ENCODE measurements around the gene C10orf67.

C10orf67 gene

GRCh38 chr10:23345861-23346260 lies 1.3 kb upstream of the C10orf67 start:
- DNase-seq (ENCODE audit: low read depth), result peak; percentile 69
- no peak overlapping the region for H3K4me3 ChIP-seq (ENCODE audit: low read length)

GRCh38 chr10:23343591-23344240 lies 881 bp downstream of the C10orf67 start:
- H3K4me3 ChIP-seq (ENCODE audit: low read length), result peak overlapping the region; percentile 65
- no peak for TF ChIP-seq CTCF (conservative IDR thresholded peaks at IDR 0.05; ENCODE audit: low read length)
- peak; percentile 9 for DNase-seq (ENCODE audit: low read depth)

More at GRCh38 chr10:23345861-23346260, 1.3 kb upstream of the C10orf67 start:
- TF ChIP-seq CTCF (conservative IDR thresholded peaks at IDR 0.05; ENCODE audit: low read length), result no peak

- no peak for DNase-seq (ENCODE audit: low read depth)
- H3K4me3 ChIP-seq (ENCODE audit: low read length), result no peak overlapping the region
- no peak for TF ChIP-seq CTCF (conservative IDR thresholded peaks at IDR 0.05; ENCODE audit: low read length)
Observed at GRCh38 chr10:23342213-23342884, 2.2 kb downstream of the C10orf67 start.

- no peak for TF ChIP-seq CTCF (conservative IDR thresholded peaks at IDR 0.05; ENCODE audit: low read length)
- no peak overlapping the region for H3K4me3 ChIP-seq (ENCODE audit: low read length)
- no peak for DNase-seq (ENCODE audit: low read depth)
Observed at GRCh38 chr10:23341004-23341403, 3.6 kb downstream of the C10orf67 start.

- H3K4me3 ChIP-seq (ENCODE audit: low read length), result no peak overlapping the region
- DNase-seq (ENCODE audit: low read depth), result no peak
- no peak for TF ChIP-seq CTCF (conservative IDR thresholded peaks at IDR 0.05; ENCODE audit: low read length)
Observed at GRCh38 chr10:23340354-23340753, 4.2 kb downstream of the C10orf67 start.

GRCh38 chr10:23338886-23339285 lies 5.7 kb downstream of the C10orf67 start:
- DNase-seq (ENCODE audit: low read depth), result no peak
- H3K4me3 ChIP-seq (ENCODE audit: low read length), result no peak overlapping the region
- TF ChIP-seq CTCF (conservative IDR thresholded peaks at IDR 0.05; ENCODE audit: low read length), result no peak
